GM18526 (cell line): ENCODE measurements around the gene MPV17L.

Experiments used
- POLR2A ChIP-seq: IDR thresholded peaks from 3 replicates; pipeline ENCODE4 v1.6.1; 2011; ENCODE audit not compliant: insufficient read length; ENCODE audit errors: extremely low read depth

MPV17L gene

DNA sequence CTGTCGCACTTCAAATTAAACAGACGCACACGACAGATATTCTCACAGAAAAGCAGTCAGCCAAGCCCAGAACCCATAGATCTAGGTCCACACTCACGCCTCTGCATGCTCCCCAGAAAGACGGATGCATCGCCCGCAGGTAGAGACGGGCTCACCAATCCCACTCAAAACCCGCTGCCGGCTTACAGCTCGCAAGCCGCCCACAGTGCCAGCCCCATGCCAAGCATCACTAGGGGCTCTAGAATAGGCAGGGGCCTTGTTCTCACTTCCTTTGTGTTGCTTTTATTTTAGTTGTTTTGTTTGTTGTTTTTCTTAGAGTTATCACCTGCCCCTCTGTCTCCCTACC lies 38.5 kb downstream of the MPV17L start:
- no peak for TF ChIP-seq POLR2A

DNA sequence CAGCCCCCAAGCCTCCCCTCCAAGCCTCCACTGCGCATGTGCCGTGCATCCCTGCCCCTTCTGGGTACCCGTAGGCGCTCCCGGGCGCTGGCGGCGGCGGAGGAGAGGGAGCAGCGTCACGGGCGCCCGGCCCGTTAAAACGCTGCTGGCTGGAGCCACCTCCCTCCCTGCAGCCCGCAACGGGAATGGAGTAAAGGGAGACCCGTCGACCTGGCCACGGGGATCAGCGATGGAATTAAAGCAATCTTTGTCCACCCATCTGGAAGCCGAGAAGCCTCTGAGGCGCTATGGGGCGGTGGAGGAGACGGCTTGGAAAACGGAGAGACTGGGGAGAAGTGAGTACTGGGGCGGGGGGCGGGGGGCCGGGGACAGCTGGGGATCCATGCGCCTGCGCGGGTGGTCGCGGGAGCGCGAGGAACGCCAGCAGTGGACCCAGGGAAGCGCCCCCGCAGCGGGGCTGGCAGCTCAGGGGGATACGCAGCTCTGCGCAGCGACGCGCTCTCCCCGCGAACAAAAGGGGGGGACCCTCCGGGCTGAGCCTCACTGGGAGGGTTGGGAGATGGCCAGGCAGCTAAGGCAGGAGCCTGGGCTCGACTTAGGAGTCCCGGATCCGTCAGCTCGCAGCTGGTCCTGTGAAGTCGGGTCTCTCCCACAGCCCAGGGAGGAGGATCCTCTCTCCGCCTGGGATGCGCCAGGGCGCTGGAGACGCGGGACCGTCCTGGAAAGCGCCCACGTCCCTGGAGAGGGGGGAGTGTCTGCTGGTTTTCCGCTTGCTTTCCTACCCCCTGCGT lies 39.1 kb downstream of the MPV17L start, which contains the start of gene BMERB1:
TSS of gene BMERB1 (plus strand) at position 164 of the 791 bp plus-strand sequence. CDS start at position 230, 66 bp downstream.
- TF ChIP-seq POLR2A, result no peak

DNA sequence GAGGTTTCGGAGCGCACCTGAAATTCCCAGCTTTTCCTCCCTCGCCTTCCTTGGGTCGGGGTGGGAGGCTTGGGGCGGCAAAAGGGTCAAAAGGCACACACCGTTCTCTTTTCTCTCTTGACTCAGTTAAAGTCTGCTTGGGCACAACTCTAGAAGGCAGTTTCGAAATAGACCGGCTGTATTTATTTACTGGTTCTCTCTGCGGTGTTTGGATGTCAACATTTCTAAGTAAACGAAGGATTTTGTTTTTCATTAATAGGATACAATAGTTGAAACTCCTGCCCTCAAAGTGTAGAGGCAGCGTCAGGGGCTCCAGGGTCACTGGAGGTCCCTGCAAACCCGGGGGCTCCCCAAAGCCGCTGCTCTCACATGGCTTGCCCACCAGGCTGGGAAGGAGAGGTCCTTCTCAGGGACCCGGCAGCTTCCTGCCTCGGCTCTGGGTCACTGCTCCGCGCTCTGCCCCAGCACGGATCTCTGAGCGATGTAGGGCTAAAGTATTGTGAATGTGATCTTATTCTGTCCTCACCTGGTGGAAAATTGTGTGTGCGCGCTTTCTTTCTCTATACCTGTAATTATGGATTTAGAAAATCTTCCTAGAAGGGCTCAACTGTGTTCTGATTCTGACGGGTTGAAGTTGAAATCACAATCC lies 39.8 kb downstream of the MPV17L start:
- no peak for TF ChIP-seq POLR2A

DNA sequence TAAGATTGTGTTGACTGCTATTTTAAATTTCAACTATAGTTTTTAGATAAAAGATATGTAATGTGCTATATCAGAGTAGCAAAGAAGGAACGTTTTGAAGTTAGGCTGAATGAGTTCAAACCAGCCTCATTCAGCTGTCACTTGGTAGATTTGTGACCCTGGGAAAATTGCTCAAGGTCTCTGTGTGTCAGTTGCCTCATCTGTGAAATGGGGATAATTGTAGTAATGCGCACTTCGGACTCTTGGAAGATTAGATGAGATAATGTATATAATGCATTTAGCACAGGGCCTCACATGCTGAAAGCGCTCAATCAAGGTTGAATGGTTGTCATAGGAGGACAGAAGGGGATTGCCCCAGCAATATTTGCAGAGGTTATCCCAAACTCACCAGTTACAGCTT lies 43.5 kb downstream of the MPV17L start:
- TF ChIP-seq POLR2A, result no peak

DNA sequence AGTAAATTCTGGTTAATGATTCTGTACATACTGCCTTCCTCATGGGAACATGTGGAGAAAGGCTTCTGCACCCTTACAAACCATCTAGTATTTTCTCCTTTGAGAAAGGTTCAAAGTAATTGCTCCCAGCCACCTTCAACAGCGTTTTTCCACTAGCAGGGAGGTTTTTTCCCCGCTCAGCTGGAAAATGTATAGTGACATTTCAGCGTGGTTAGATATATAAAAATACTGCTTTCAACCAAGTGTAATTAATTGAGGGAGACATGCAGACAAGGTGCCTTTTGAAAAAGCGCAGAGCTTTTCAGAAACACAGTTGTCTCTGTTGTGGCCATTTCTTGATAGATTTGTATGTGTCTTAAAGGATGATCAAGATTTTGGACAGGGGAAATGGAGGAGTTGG lies 44.0 kb downstream of the MPV17L start:
- no peak for TF ChIP-seq POLR2A

DNA sequence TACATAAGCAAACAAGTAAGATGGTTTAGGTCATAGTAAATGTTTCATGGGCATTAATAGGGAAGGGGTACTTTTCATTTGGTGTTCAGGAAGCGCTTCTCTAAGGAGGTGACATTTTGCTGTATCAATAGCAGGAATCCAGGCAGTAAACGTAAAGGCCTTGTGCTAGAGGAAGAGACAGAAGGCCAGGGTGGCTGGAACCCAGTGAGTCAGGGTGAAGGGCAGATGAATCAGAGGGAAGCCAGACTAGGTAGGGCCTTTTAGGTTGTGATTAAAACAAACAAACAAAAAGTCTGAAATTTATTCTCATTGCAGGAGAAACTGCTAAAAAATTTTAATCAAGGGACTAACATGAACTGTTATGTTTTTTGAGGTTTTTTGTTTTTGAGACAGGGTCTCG lies 45.3 kb downstream of the MPV17L start:
- no peak for TF ChIP-seq POLR2A

DNA sequence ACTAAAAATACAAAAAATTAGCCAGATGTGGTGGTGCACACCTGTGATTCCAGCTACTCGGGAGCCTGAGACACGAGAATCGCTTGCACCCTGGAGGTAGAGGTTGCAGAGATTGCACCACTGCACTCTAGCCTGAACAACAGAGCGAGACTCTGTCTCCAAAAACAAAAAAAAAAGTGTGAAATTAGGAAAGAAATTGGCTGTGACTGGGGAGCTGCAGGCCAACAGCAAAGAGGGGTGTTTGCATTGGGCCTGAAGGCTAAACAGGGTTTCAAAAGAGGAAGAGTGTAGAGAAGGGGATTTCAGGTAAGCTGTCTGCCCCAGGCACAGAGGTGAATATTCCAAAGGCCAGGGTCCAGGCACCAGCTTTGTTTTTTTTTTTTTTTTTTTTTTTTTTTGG lies 48.2 kb downstream of the MPV17L start:
- no peak for TF ChIP-seq POLR2A

DNA sequence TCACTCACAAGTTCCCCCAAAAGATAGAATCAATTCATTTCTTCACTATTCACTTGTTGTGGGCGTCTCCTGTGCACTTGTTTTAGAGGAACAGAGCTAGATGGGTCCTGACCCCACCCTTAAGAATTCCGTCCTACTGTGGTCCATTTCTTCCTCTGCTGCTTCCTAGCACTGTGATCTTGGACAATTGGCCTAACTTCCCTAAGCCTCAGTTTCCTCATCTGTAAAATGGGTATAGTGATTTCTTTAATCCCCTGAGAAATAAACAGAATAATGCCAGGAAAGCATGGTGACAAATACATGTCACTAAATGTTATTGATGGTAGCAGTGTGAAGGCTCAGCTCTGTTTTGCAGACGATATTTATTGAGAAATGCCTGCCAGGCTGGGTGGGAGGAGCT lies 48.7 kb downstream of the MPV17L start:
- TF ChIP-seq POLR2A, result no peak

DNA sequence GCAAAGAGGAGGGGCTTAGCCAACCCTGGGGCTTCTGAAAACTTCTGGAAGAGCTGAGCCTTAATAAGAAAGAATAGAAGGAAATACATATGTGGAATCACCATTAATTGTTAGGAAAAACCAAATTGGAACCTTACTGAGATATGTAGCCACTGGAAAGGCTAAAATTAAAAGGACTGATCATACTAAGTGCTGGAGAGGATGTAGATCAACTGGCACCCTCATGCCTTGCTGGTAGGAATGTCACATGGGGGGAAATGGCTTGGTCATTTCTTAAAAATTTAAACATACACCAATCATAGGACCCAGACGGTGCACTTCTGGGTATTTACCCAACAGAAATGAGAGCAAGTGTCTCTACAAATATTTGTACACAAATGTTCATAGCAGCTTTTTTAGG lies 49.9 kb downstream of the MPV17L start:
- TF ChIP-seq POLR2A, result no peak

DNA sequence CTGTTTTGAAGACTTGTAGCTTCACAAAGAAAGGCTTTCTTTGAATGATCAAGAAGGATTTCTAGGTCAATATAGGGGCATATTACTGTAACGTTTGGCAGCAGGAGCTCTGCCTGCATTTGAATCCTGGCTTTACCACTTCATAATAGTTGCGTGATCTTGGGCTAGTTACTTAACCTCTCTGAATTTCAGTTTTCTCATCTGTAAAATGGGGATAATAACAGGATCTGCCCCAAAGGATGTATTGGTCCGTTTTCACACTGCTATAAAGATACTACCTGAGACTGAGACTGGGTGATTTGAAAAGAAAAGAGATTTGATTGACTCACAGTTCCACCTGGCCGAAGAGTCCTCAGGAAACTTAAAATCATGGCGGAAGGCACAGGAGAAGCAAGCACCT lies 51.3 kb downstream of the MPV17L start:
- TF ChIP-seq POLR2A, result no peak

DNA sequence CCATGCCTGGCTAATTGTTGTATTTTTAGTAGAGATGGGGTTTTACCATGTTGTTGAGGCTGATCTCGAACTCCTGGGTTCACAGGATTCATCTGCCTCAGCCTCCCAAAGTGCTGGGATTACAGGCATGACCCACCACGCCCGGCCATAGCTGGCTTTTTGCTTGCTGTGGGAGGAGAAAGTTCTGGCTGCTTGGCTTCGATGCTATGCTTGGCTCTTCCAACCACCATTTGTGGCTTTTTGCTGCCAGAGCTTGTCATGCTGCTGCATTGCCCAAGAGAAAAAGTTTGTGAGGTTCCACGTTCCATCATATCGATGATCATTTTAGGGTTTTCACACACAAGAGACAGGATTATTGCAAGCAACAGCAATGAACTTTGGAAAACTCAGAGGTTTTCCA lies 55.1 kb downstream of the MPV17L start:
- no peak for TF ChIP-seq POLR2A

DNA sequence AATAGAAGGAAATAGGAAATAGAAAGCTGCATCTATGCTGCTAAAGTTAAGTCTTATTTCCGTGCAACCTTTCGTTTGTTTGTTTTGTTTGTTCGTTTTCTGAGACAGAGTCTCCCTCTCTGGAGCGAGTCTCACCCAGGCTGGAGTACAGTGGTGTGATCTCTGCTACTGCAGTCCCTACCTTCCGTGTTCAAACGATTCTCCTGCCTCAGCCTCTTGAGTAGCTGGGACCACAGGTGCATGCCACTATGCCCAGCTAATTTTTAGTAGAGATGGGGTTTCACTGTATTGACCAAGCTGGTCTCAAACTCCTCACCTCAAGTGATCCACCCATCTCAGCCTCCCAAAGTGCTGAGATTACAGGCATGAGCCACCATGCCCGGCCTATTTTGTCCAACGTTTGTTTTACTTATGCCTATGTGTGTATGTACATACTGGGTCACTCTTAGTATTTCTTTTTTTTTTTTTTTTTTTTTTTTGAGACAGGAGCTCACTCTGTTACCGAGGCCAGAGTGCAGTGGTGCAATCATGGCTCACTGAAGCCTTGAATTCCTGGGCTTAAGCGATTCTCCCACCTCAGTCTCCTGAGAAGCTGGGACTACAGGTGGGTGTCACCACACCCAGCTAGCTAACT lies 55.7 kb downstream of the MPV17L start:
- no peak for TF ChIP-seq POLR2A

DNA sequence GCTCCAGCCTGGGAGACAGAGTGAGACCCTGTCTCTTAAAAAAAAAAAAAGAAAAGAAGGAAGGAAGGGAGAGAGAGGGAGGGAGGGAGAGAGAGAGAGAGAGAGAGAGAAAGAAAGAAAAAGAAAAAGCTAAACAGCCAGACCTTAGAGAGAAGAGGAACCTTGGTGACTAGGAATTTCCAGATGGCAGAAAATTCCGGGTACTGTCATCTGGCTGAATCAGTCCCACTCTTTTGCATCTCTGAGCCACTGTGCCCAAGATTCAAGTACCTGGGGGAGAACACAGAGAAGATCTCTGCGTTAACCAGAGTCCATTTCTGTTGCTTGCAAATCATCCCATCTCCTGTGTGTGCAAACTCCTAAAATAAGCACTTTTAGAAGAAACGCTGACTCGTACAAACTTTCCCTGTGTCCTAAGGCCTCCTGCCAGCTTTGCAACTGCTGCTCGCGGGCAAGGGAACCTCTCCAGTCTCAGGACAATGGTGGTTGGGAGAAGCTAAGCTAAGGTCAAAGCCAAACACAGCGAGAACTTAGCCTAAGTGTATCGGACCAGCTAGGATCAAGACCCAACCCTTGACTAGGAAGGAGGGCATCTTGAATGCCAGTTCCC lies 56.8 kb downstream of the MPV17L start:
- TF ChIP-seq POLR2A, result no peak

DNA sequence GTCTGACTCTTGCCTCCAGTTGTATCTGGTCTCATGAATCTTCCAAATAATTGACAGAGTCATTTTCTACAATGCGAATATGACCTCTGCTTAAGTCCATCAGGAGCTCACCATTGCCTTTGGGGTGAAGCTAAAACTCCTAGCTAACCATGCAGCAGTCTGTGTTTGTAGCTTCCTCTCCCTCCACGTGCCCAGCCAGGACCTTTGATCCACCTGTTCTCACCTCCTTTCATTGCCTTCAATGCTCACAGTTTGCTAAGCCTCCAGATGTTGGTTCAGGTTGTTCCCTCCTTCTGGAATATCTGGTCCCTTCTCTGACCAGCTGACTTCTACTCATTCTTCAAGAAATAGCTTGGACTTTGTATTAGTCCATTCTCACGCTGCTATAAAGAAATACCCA lies 61.8 kb downstream of the MPV17L start:
- no peak for TF ChIP-seq POLR2A

DNA sequence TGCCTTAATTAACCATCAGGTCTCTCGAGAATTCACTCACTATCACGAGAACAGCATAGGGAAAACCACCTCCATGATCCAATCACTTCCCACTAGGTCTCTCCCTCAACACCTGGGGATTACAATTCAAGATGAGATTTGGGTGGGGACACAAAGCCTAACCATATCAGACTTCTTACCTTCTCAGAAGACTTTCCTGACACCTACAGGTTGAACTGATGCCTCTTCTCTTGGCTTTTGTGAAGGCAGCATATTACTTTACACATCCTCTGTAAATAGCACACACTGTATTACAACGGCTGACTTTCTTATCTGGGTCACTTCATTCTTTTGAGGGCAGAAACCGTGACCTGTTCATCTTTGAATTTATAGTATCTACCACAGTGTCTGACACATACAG lies 62.4 kb downstream of the MPV17L start:
- no peak for TF ChIP-seq POLR2A

DNA sequence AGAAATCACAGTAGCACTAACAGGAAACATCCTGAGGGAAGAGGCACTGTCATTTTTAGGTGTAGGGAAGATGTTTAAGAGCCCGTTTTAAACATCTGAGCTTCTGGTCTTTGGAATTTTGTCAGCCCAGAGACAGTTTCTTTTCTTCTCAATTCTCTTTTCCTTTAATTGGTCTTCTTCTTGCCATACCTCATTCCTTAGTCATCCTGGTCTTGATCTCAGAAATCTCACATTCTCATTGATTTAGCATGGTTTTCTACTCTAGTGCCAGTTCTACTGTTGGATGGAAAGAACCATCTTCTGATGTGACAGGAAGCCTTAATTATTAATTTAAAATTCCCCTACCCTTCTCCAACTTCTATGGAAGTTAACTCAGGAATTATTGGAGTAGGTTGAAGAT lies 64.2 kb downstream of the MPV17L start:
- no peak for TF ChIP-seq POLR2A
